CD14-positive monocyte (primary cell): ENCODE measurements around the gene HTD2. TPM values are rescaled to one million over a fixed set of nuclear protein-coding genes. Genes with fewer than 3 reads are reported as not detected.

Experiments used
- DNase-seq, 3 donors: peaks; one replicate each; pipeline ENCODE4 v3.0.0-alpha.2; 2011 to 2022
- H2AFZ ChIP-seq: 2 replicates; pipeline ENCODE4 v1.6.0; 2012; ENCODE audit warnings: mild to moderate bottlenecking, low read depth, low read length, inconsistent platforms; ENCODE audit not compliant: insufficient read depth, poor library complexity, severe bottlenecking
- H3K27ac ChIP-seq, 2 donors: 1 replicate in 1 of 2; 2 replicates in 1 of 2; pipeline ENCODE4 v1.5.1; 2012 to 2013; ENCODE audit warnings: low read length in 2 of 2, control low read depth in 1 of 2, inconsistent platforms in 1 of 2, low read depth in 1 of 2, mild to moderate bottlenecking in 1 of 2
- H3K27me3 ChIP-seq, 2 donors: one replicate each; pipeline versions ENCODE4 v1.6.0 to v1.6.1; 2011 to 2013; ENCODE audit warnings: low read length in 2 of 2; ENCODE audit not compliant: control insufficient read depth in 2 of 2, insufficient read depth in 2 of 2
- H3K36me3 ChIP-seq, 2 donors: replicated peaks in 1 of 2; 1 replicate in 1 of 2; 2 replicates in 1 of 2; pipeline versions ENCODE4 v1.5.1 to v1.6.1; 2012 to 2013; ENCODE audit warnings: low read length in 2 of 2, control low read depth in 1 of 2, inconsistent platforms in 1 of 2, mild to moderate bottlenecking in 1 of 2; ENCODE audit not compliant: insufficient read depth in 2 of 2, control insufficient read depth in 1 of 2
- H3K4me1 ChIP-seq, 2 donors: 1 replicate in 1 of 2; 2 replicates in 1 of 2; pipeline versions ENCODE4 v1.5.1 to v1.6.1; 2012 to 2013; ENCODE audit warnings: low read length in 2 of 2, control low read depth in 1 of 2, inconsistent platforms in 1 of 2, mild to moderate bottlenecking in 1 of 2, moderate library complexity in 1 of 2; ENCODE audit not compliant: insufficient read depth in 2 of 2, control insufficient read depth in 1 of 2
- H3K4me2 ChIP-seq: replicated peaks from 2 replicates; pipeline ENCODE3; 2012; ENCODE audit warnings: low read length, moderate library complexity, mild to moderate bottlenecking; ENCODE audit not compliant: poor library complexity, severe bottlenecking; ENCODE audit errors: extremely low read depth
- H3K4me3 ChIP-seq, 3 experiments: fragments of 200-600 bp in 1 of 3; sonication (generic) in 1 of 3; replicated peaks in 1 of 3; 1 replicate in 2 of 3; 2 replicates in 1 of 3; pipeline ENCODE4 v1.5.1; 2011 to 2013; ENCODE audit warnings: low read length in 3 of 3, mild to moderate bottlenecking in 3 of 3, control low read depth in 2 of 3, low read depth in 2 of 3, inconsistent platforms in 1 of 3, moderate library complexity in 1 of 3
- H3K79me2 ChIP-seq: 2 replicates; pipeline ENCODE4 v1.6.0; 2012; ENCODE audit warnings: mild to moderate bottlenecking, control low read depth, inconsistent platforms, low read length, moderate library complexity; ENCODE audit not compliant: insufficient read depth
- H3K9ac ChIP-seq: 2 replicates; pipeline ENCODE4 v1.6.0; 2017; ENCODE audit warnings: low read length, mild to moderate bottlenecking; ENCODE audit not compliant: insufficient read depth, poor library complexity, severe bottlenecking
- H3K9me3 ChIP-seq, 2 donors: replicated peaks in 1 of 2; 1 replicate in 1 of 2; 2 replicates in 1 of 2; pipeline versions ENCODE4 v1.5.1 to v1.6.1; 2012 to 2013; ENCODE audit warnings: low read length in 2 of 2, control low read depth in 1 of 2; ENCODE audit not compliant: control insufficient read depth in 1 of 2, insufficient read depth in 1 of 2
- H4K20me1 ChIP-seq: 2 replicates; pipeline ENCODE4 v1.6.0; 2012; ENCODE audit warnings: mild to moderate bottlenecking, low read length, control low read depth, moderate library complexity; ENCODE audit not compliant: insufficient read depth
- H3K27ac Mint-ChIP-seq, 7 donors: one replicate each; pipeline ENCODE4 v1.8.0; 2020; ENCODE audit warnings: mild to moderate bottlenecking in 7 of 7, mixed read lengths in 7 of 7, moderate library complexity in 6 of 7, inconsistent platforms in 2 of 7
- H3K27me3 Mint-ChIP-seq, 3 donors: one replicate each; pipeline ENCODE4 v1.8.0; 2021 to 2022; ENCODE audit warnings: low read depth in 3 of 3, mild to moderate bottlenecking in 3 of 3, mixed read lengths in 3 of 3, moderate library complexity in 3 of 3, inconsistent platforms in 1 of 3
- H3K36me3 Mint-ChIP-seq, 2 donors: one replicate each; pipeline ENCODE4 v1.8.0; 2020; ENCODE audit warnings: mixed read lengths in 2 of 2, inconsistent platforms in 1 of 2, mild to moderate bottlenecking in 1 of 2
- H3K4me1 Mint-ChIP-seq: one replicate; pipeline ENCODE4 v1.8.0; 2020; ENCODE audit warnings: mild to moderate bottlenecking, mixed read lengths
- H3K4me3 Mint-ChIP-seq, 2 donors: one replicate each; pipeline ENCODE4 v1.8.0; 2020; ENCODE audit warnings: mild to moderate bottlenecking in 2 of 2, mixed read lengths in 2 of 2, moderate library complexity in 1 of 2
- H3K9me3 Mint-ChIP-seq, 7 donors: one replicate each; pipeline ENCODE4 v1.8.0; 2020 to 2022; ENCODE audit warnings: mixed read lengths in 7 of 7, mild to moderate bottlenecking in 6 of 7, moderate library complexity in 6 of 7, inconsistent platforms in 2 of 7
- CTCF ChIP-seq: fragments of 200-600 bp; IDR thresholded peaks from one replicate; pipeline ENCODE4 v1.8.0; 2022; ENCODE audit warnings: antibody characterized with exemption, mild to moderate bottlenecking
- WGBS: methylation state at CpG from one replicate; pipeline ENCODE4 v1.1.5; 2013; ENCODE audit warnings: missing lambda C conversion rate; ENCODE audit not compliant: insufficient coverage; 5-methylcytosine and 5-hydroxymethylcytosine counted together
- intact Hi-C, 2 donors: fragments of 100-400 bp; cut with micrococcal nuclease; formaldehyde crosslinking; loops; one replicate each; pipeline versions ENCODE4 v1.15.0 to v1.15.1; 2023
- polyA plus RNA-seq, 3 donors: library from polyadenylated mRNA; depleted of rRNA in 1 of 3; unstranded in 2 of 3; stranded (reverse) in 1 of 3; fragments of 300-500 nt in 2 of 3; fragments of >200 nt in 1 of 3; fragmentation: Illumina TruSeq in 2 of 3; gene quantifications; 1 replicate in 2 of 3; 2 replicates in 1 of 3; pipeline ENCODE4 v1.2.3, GENCODE V29; 2012 to 2021

HTD2 gene
- polyA plus RNA-seq, 3 donors = 4.5 to 17.3 (median 10.5) TPM

- Histone ChIP-seq H3K79me2 (no peaks in the 10 kb centered on the region), H3K9me3 (no peaks in the 10 kb centered on the region), H4K20me1 (no peaks in the 10 kb centered on the region), H3K4me2 (no peak overlapping the region), H3K4me1 (peaks cover 22 to 28% of the 10 kb centered on the region in 2 donors), H3K36me3 (peaks cover 18 to 38% of the 10 kb centered on the region in 2 donors), H3K9ac (no peak overlapping the region), H3K4me3 (no peak overlapping the region), H2AFZ (no peak overlapping the region), H3K27ac (no peak overlapping the region), H3K27me3 (no peaks in the 10 kb centered on the region)
- H3K36me3 Mint-ChIP-seq = peaks cover 39% of the 10 kb centered on the region in 2 donors
- peaks cover 27% of the 10 kb centered on the region for H3K4me1 Mint-ChIP-seq
- H3K4me3 Mint-ChIP-seq = no peak overlapping the region
- H3K9me3 Mint-ChIP-seq = peaks cover 0 to 2% (median 0%) of the 10 kb centered on the region in 7 donors
- TF ChIP-seq CTCF = no peak
- WGBS = 100% methylated on average over 1 of the region's 2 CpGs
- DNase-seq = no peak
- intact Hi-C loops = no loop called here
- H3K27ac Mint-ChIP-seq = no peak overlapping the region
- H3K27me3 Mint-ChIP-seq = peaks cover 0 to 2% (median 0%) of the 10 kb centered on the region in 3 donors
These were observed 37.0 kb upstream of the HTD2 start for GRCh38 chr3:58269356-58269755.

GRCh38 chr3:58270485-58270884 lies 35.8 kb upstream of the HTD2 start:
- Mint-ChIP-seq H3K27me3 (peaks cover 0 to 2% (median 0%) of the 10 kb centered on the region in 3 donors), H3K27ac (no peak overlapping the region), H3K9me3 (peaks cover 0 to 2% (median 0%) of the 10 kb centered on the region in 7 donors), H3K36me3 (peaks cover 46 to 47% of the 10 kb centered on the region in 2 donors), H3K4me3 (no peak overlapping the region), H3K4me1 (peaks cover 34% of the 10 kb centered on the region)
- intact Hi-C loops = loop anchor here in 1 of 2 donors (5.0 kb wide), 1 partner anchor 33 kb away; the partner anchor contains the start of gene ABHD6
- no peak overlapping the region for H2AFZ ChIP-seq
- no peaks in the 10 kb centered on the region for H4K20me1 ChIP-seq
- no peak overlapping the region for H3K4me2 ChIP-seq
- no peak for TF ChIP-seq CTCF
- WGBS = no CpG with 5 or more reads among the region's 2 CpGs
- DNase-seq = no peak
- H3K9ac ChIP-seq = no peak overlapping the region
- H3K36me3 ChIP-seq = peaks cover 26 to 46% of the 10 kb centered on the region in 2 donors
- peaks cover 28 to 33% of the 10 kb centered on the region in 2 donors for H3K4me1 ChIP-seq
- no peak overlapping the region for H3K4me3 ChIP-seq
- no peaks in the 10 kb centered on the region for H3K79me2 ChIP-seq
- no peaks in the 10 kb centered on the region for H3K9me3 ChIP-seq
- no peak overlapping the region for H3K27ac ChIP-seq
- no peaks in the 10 kb centered on the region for H3K27me3 ChIP-seq
